Ectodermal cell (in vitro differentiated cells): ENCODE measurements around the gene MRPL45.

ENCODE experiments used
- H3K27ac ChIP-seq: 2 replicates; pipeline ENCODE4 v1.7.0; 2013; ENCODE audit warnings: mild to moderate bottlenecking, low read depth, low read length; ENCODE audit not compliant: insufficient read depth, poor library complexity, severe bottlenecking
- H3K27me3 ChIP-seq: 2 replicates; pipeline ENCODE4 v1.7.0; 2013; ENCODE audit warnings: mild to moderate bottlenecking, low read length; ENCODE audit not compliant: insufficient read depth, control insufficient read depth, poor library complexity, severe bottlenecking
- H3K36me3 ChIP-seq: one replicate; pipeline ENCODE4 v1.7.0; 2013; ENCODE audit warnings: low read length; ENCODE audit not compliant: control insufficient read depth, insufficient read depth
- H3K4me1 ChIP-seq: one replicate; pipeline ENCODE4 v1.7.0; 2013; ENCODE audit warnings: low read length; ENCODE audit not compliant: control insufficient read depth, insufficient read depth
- H3K4me3 ChIP-seq: 2 replicates; pipeline ENCODE4 v1.7.0; 2013; ENCODE audit warnings: low read depth, low read length, control low read depth; ENCODE audit not compliant: insufficient read depth
- H3K9me3 ChIP-seq: 2 replicates; pipeline ENCODE4 v1.7.0; 2013; ENCODE audit warnings: mild to moderate bottlenecking, low read length, moderate library complexity; ENCODE audit not compliant: control insufficient read depth
- WGBS, 2 experiments: methylation state at CpG; one replicate each; pipeline ENCODE4 v1.1.7; 2013; ENCODE audit warnings: missing lambda C conversion rate in 2 of 2; 5-methylcytosine and 5-hydroxymethylcytosine counted together

Gene MRPL45

GRCh38 chr17:38355251-38355650, 58.3 kb downstream of the MRPL45 start:
- Histone ChIP-seq H3K4me3 (no peak overlapping the region), H3K36me3 (no peaks in the 10 kb centered on the region), H3K4me1 (peaks cover 14% of the 10 kb centered on the region), H3K27me3 (peaks cover 6% of the 10 kb centered on the region), H3K27ac (no peak overlapping the region), H3K9me3 (no peaks in the 10 kb centered on the region)
- 93 to 96% methylated on average over 4 of the region's 4 CpGs for WGBS, 2 experiments

- H3K27me3 ChIP-seq: peaks cover 6% of the 10 kb centered on the region
- no peak overlapping the region for H3K4me3 ChIP-seq
- H3K27ac ChIP-seq: no peak overlapping the region
- WGBS, 2 experiments: 94 to 95% methylated on average over 2 of the region's 2 CpGs
- H3K4me1 ChIP-seq: peaks cover 14% of the 10 kb centered on the region
- H3K9me3 ChIP-seq: no peaks in the 10 kb centered on the region
- no peaks in the 10 kb centered on the region for H3K36me3 ChIP-seq
Observed at GRCh38 chr17:38357486-38358123, 60.6 kb downstream of the MRPL45 start.

- 91 to 92% methylated on average over 9 of the region's 9 CpGs for WGBS, 2 experiments
- no peaks in the 10 kb centered on the region for H3K27me3 ChIP-seq
- H3K27ac ChIP-seq: no peak overlapping the region
- no peak overlapping the region for H3K4me3 ChIP-seq
- H3K9me3 ChIP-seq: no peaks in the 10 kb centered on the region
- H3K4me1 ChIP-seq: peaks cover 6% of the 10 kb centered on the region
- no peaks in the 10 kb centered on the region for H3K36me3 ChIP-seq
Observed at GRCh38 chr17:38358586-38359513, 61.9 kb downstream of the MRPL45 start.

GRCh38 chr17:38361694-38362465, 64.9 kb downstream of the MRPL45 start:
- Histone ChIP-seq H3K27ac (no peak overlapping the region), H3K4me1 (no peaks in the 10 kb centered on the region), H3K9me3 (no peaks in the 10 kb centered on the region), H3K36me3 (peaks cover 10% of the 10 kb centered on the region), H3K4me3 (no peak overlapping the region), H3K27me3 (no peaks in the 10 kb centered on the region)
- 92 to 94% methylated on average over 5 of the region's 5 CpGs for WGBS, 2 experiments

DNA sequence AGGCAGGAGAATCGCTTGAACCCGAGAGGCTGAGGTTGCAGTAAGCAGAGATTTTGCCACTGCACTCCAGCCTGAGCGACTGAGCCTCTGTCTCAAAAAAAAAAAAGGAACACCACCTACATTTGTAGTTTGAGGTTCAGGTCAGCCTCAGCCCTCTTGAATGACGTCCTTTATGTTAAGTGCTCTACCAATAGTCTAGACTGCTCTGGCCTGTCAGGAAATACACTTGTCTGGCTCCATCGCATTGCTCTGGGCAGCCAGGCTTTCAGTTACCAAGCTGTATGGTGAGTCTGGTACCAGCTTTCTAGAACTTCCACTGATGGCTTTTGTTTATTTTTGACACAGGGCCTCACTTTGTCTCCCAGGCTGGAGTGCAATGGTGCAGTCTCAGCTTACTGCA, 66.0 kb downstream of the MRPL45 start:
- H3K27me3 ChIP-seq: no peaks in the 10 kb centered on the region
- H3K36me3 ChIP-seq: peaks cover 17% of the 10 kb centered on the region
- H3K4me1 ChIP-seq: no peaks in the 10 kb centered on the region
- H3K9me3 ChIP-seq: no peaks in the 10 kb centered on the region
- no peak overlapping the region for H3K4me3 ChIP-seq
- 94 to 97% methylated on average over 5 of the region's 5 CpGs for WGBS, 2 experiments
- H3K27ac ChIP-seq: no peak overlapping the region

- no peak overlapping the region for H3K4me3 ChIP-seq
- H3K4me1 ChIP-seq: no peaks in the 10 kb centered on the region
- no peaks in the 10 kb centered on the region for H3K27me3 ChIP-seq
- no peaks in the 10 kb centered on the region for H3K9me3 ChIP-seq
- H3K36me3 ChIP-seq: peaks cover 24% of the 10 kb centered on the region
- no peak overlapping the region for H3K27ac ChIP-seq
- 95 to 97% methylated on average over 8 of the region's 8 CpGs for WGBS, 2 experiments
Observed at GRCh38 chr17:38364741-38365140, 67.8 kb downstream of the MRPL45 start.

GRCh38 chr17:38369124-38369886, 72.3 kb downstream of the MRPL45 start:
- peaks cover 40% of the 10 kb centered on the region for H3K36me3 ChIP-seq
- no peaks in the 10 kb centered on the region for H3K27me3 ChIP-seq
- H3K4me1 ChIP-seq: no peaks in the 10 kb centered on the region

More at GRCh38 chr17:38369124-38369886, 72.3 kb downstream of the MRPL45 start:
- Histone ChIP-seq H3K27ac (no peak overlapping the region), H3K9me3 (no peaks in the 10 kb centered on the region), H3K4me3 (no peak overlapping the region)
- WGBS, 2 experiments: 95 to 98% methylated on average over 7 to 8 of the region's 8 CpGs
